OCI-LY1 (cell line): ENCODE measurements around the gene ZNF697.
"Not testable (repeated sequence)": the region's sequence is repeated elsewhere in the genome, so short reads cannot be mapped to it uniquely, and the experiment has no call there.

Source experiments
- H2AFZ ChIP-seq: fragments of 200-600 bp; sonication (generic), shearing (Covaris generic); 2 replicates; pipeline ENCODE4 v1.6.0; 2014; ENCODE audit warnings: antibody characterized with exemption, mild to moderate bottlenecking, low read length
- H3F3A ChIP-seq: fragments of 200-600 bp; sonication (generic), shearing (Covaris generic); 2 replicates; pipeline ENCODE4 v1.6.0; 2014; ENCODE audit warnings: mild to moderate bottlenecking, antibody characterized with exemption, low read length, moderate library complexity; ENCODE audit not compliant: insufficient read depth
- H3K27ac ChIP-seq: fragments of 200-600 bp; sonication (generic); 2 replicates; pipeline ENCODE4 v1.5.1; 2014; ENCODE audit warnings: low read length, mixed run types, mild to moderate bottlenecking, low read depth; ENCODE audit not compliant: poor library complexity, severe bottlenecking
- H3K27me3 ChIP-seq: fragments of 200-600 bp; sonication (generic); 2 replicates; pipeline ENCODE4 v1.6.0; 2014; ENCODE audit warnings: antibody characterized with exemption, mild to moderate bottlenecking, low read length, moderate library complexity; ENCODE audit not compliant: insufficient read depth
- H3K36me3 ChIP-seq: fragments of 200-600 bp; sonication (generic); 2 replicates; pipeline ENCODE4 v1.6.1; 2014; ENCODE audit warnings: mild to moderate bottlenecking, antibody characterized with exemption, low read length, moderate library complexity, mixed read lengths; ENCODE audit not compliant: insufficient read depth
- H3K4me1 ChIP-seq: fragments of 200-600 bp; sonication (generic); 2 replicates; pipeline ENCODE4 v1.5.1; 2014; ENCODE audit warnings: mild to moderate bottlenecking, low read length, moderate library complexity; ENCODE audit not compliant: insufficient read depth, severe bottlenecking
- H3K4me2 ChIP-seq: fragments of 200-600 bp; sonication (generic), shearing (Covaris generic); 2 replicates; pipeline ENCODE4 v1.6.1; 2014; ENCODE audit warnings: low read length
- H3K4me3 ChIP-seq: fragments of 200-600 bp; sonication (generic); 2 replicates; pipeline ENCODE4 v1.5.1; 2014; ENCODE audit warnings: low read length, low read depth, mild to moderate bottlenecking, mixed read lengths; ENCODE audit not compliant: poor library complexity, severe bottlenecking
- H3K79me2 ChIP-seq: fragments of 200-600 bp; shearing (Covaris generic); 2 replicates; pipeline ENCODE4 v1.6.1; 2016; ENCODE audit warnings: mixed run types, low read length, mixed read lengths; ENCODE audit not compliant: insufficient read depth
- H3K9ac ChIP-seq: fragments of 200-600 bp; sonication (generic), shearing (Covaris generic); 2 replicates; pipeline ENCODE4 v1.6.1; 2014; ENCODE audit warnings: mild to moderate bottlenecking, low read length, mixed read lengths
- H3K9me2 ChIP-seq: fragments of 200-600 bp; sonication (generic), shearing (Covaris generic); 2 replicates; pipeline ENCODE4 v1.6.1; 2014; ENCODE audit warnings: low read depth, mild to moderate bottlenecking, low read length, mixed read lengths
- H3K9me3 ChIP-seq: fragments of 200-600 bp; shearing (Covaris generic); 2 replicates; pipeline ENCODE4 v1.6.1; 2014; ENCODE audit warnings: low read length, mixed read lengths
- H4K20me1 ChIP-seq: fragments of 200-600 bp; sonication (generic), shearing (Covaris generic); 2 replicates; pipeline ENCODE4 v1.6.0; 2016; ENCODE audit warnings: mild to moderate bottlenecking, low read length; ENCODE audit not compliant: insufficient read depth
- EZH2 ChIP-seq: fragments of 200-600 bp; sonication (generic), shearing (Covaris generic); IDR thresholded peaks from 2 replicates; pipeline ENCODE4 v1.8.0; 2017; ENCODE audit warnings: borderline replicate concordance, mixed run types, mild to moderate bottlenecking, antibody characterized with exemption, low read length, moderate library complexity, mixed read lengths
- TF ChIP-seq, protein P1 (sequence below): fragments of 200-600 bp; sonication (generic), shearing (Covaris generic); IDR thresholded peaks from 2 replicates; pipeline ENCODE4 v1.5.1; 2017; ENCODE audit warnings: mild to moderate bottlenecking, antibody characterized with exemption, low read length, moderate library complexity, mixed read lengths

ZNF697 gene

DNA sequence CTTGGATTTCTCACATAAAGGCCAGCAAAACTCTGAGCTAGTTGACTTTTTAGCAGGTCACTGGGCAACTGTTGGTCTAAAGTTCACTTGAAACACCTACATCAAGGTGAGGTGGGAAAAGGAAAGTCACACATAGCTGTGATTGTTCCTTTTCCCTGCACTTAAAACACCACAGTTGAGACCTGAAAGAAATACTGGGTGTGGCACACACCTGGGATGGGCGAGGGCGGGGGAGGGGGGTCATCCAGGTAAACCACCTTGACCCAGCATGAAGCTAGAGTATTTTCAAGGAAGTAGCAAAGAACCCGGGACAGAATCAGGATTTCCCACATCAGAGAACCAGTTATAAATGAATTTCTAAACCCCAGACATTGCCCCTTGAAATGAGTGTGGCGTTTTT is 26.4 kb downstream of the ZNF697 start:
- H2AFZ ChIP-seq, result no peak overlapping the region
- H3K9me2 ChIP-seq, result no peaks in the 10 kb centered on the region
- no peak overlapping the region for H3K4me2 ChIP-seq
- no peaks in the 10 kb centered on the region for H3K79me2 ChIP-seq
- H3K9ac ChIP-seq, result no peak overlapping the region
- no peaks in the 10 kb centered on the region for H3F3A ChIP-seq
- H4K20me1 ChIP-seq, result no peaks in the 10 kb centered on the region
- H3K4me3 ChIP-seq, result no peak overlapping the region
- H3K9me3 ChIP-seq, result no peaks in the 10 kb centered on the region
- H3K4me1 ChIP-seq, result no peaks in the 10 kb centered on the region
- H3K27ac ChIP-seq, result no peak overlapping the region
- no peak for TF ChIP-seq EZH2
- TF ChIP-seq, protein P1, sequence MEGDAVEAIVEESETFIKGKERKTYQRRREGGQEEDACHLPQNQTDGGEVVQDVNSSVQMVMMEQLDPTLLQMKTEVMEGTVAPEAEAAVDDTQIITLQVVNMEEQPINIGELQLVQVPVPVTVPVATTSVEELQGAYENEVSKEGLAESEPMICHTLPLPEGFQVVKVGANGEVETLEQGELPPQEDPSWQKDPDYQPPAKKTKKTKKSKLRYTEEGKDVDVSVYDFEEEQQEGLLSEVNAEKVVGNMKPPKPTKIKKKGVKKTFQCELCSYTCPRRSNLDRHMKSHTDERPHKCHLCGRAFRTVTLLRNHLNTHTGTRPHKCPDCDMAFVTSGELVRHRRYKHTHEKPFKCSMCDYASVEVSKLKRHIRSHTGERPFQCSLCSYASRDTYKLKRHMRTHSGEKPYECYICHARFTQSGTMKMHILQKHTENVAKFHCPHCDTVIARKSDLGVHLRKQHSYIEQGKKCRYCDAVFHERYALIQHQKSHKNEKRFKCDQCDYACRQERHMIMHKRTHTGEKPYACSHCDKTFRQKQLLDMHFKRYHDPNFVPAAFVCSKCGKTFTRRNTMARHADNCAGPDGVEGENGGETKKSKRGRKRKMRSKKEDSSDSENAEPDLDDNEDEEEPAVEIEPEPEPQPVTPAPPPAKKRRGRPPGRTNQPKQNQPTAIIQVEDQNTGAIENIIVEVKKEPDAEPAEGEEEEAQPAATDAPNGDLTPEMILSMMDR, result no peak
- H3K27me3 ChIP-seq, result no peaks in the 10 kb centered on the region
- H3K36me3 ChIP-seq, result no peaks in the 10 kb centered on the region

GRCh38 chr1:119617751-119618691 is 30.0 kb downstream of the ZNF697 start:
- Histone ChIP-seq H3K27ac (no peak overlapping the region), H4K20me1 (no peaks in the 10 kb centered on the region), H3K9me3 (no peaks in the 10 kb centered on the region)

GRCh38 chr1:119616748-119617147 is 31.3 kb downstream of the ZNF697 start:
- H3K27me3 ChIP-seq, H3K4me3 ChIP-seq, H3K9ac ChIP-seq, H3K27ac ChIP-seq, H3K79me2 ChIP-seq, H4K20me1 ChIP-seq, H3K9me3 ChIP-seq, H2AFZ ChIP-seq, H3K9me2 ChIP-seq, H3F3A ChIP-seq, H3K4me1 ChIP-seq, H3K36me3 ChIP-seq, H3K4me2 ChIP-seq: not testable (repeated sequence)

More at GRCh38 chr1:119617751-119618691, 30.0 kb downstream of the ZNF697 start:
- no peaks in the 10 kb centered on the region for H3K27me3 ChIP-seq
- H3K79me2 ChIP-seq, result no peaks in the 10 kb centered on the region
- no peak overlapping the region for H2AFZ ChIP-seq
- H3K9me2 ChIP-seq, result no peaks in the 10 kb centered on the region
- no peak overlapping the region for H3K9ac ChIP-seq
- no peak overlapping the region for H3K4me2 ChIP-seq
- H3K4me3 ChIP-seq, result no peak overlapping the region
- H3K36me3 ChIP-seq, result no peaks in the 10 kb centered on the region
- no peak for TF ChIP-seq EZH2
- TF ChIP-seq, protein P1, result no peak
- no peaks in the 10 kb centered on the region for H3F3A ChIP-seq
- H3K4me1 ChIP-seq, result no peaks in the 10 kb centered on the region

GRCh38 chr1:119615100-119615499 is 33.0 kb downstream of the ZNF697 start:
- H3K9me3 ChIP-seq, H3F3A ChIP-seq, H3K9me2 ChIP-seq, H3K4me3 ChIP-seq, H3K27me3 ChIP-seq, H3K79me2 ChIP-seq, H3K27ac ChIP-seq, H3K9ac ChIP-seq, H3K36me3 ChIP-seq, H3K4me2 ChIP-seq, H4K20me1 ChIP-seq, H2AFZ ChIP-seq, H3K4me1 ChIP-seq: not testable (repeated sequence)
